PFSK-1 (cell line): Measurements from ENCODE around the gene BTG2.

ENCODE experiments used
- FOXP2 ChIP-seq: optimal IDR thresholded peaks from 2 replicates; pipeline ENCODE3; 2011; ENCODE audit warnings: borderline replicate concordance, control low read depth, inconsistent platforms; ENCODE audit not compliant: insufficient read depth; ENCODE audit errors: extremely low read length, extremely low read depth
- POLR2AphosphoS5 ChIP-seq: IDR thresholded peaks from 2 replicates; pipeline ENCODE4 v1.6.1; 2012; ENCODE audit warnings: low read depth, mild to moderate bottlenecking, control low read depth, low read length, moderate library complexity
- SIN3A ChIP-seq: IDR thresholded peaks from 2 replicates; pipeline ENCODE4 v1.6.1; 2012; ENCODE audit warnings: mild to moderate bottlenecking, low read length, moderate library complexity, borderline replicate concordance; ENCODE audit not compliant: insufficient read depth
- TAF1 ChIP-seq: IDR thresholded peaks from 2 replicates; pipeline ENCODE4 v1.6.1; 2012; ENCODE audit warnings: low read length, control low read depth, borderline replicate concordance; ENCODE audit not compliant: insufficient read depth
- TF ChIP-seq, protein P1 (sequence below), 2 experiments: IDR thresholded peaks; 2 replicates each; pipeline versions ENCODE4 v1.6.1 to v1.8.0; 2011 to 2012; ENCODE audit warnings: low read depth in 2 of 2, low read length in 2 of 2, control low read depth in 1 of 2, inconsistent platforms in 1 of 2, mild to moderate bottlenecking in 1 of 2, moderate library complexity in 1 of 2; ENCODE audit not compliant: insufficient read depth in 1 of 2

BTG2 gene

DNA sequence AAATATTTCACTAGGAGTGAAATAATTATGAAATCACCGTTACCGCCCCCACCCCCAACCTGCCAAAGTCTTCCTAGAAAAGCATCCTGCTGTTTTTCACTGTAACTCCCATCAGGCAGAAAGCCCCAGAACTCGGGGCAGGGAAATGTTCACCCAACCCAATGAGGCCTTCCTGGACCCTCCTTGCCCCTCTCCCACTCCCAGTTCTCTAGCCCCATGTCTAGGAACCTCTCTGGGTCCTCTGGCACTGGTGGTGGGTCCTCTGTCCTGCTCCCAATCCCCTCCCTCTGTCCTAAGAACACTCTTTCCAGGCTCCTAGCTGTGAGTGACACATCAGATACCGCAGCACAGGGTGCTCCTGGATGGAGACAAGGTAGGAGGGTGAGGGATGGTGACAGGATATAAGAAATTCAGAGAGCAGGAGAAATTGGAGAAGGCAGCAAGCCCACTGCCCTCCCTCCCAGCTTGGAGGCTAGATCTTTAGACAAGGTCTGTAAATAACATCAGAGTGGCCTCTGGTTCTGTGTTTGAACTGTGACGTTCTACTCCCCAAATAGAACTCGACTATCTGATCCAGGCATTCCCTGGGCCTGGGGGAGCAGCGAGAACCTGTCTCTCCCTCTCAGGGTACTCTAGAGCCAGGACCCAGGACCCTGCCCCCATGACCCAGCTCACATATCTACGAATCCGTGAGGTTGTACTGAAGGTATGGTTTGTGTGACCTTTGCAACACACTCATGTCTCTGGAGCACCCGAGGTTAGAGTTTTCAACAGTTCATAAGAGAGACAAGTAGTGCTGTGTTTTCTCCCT is 23.3 kb upstream of the BTG2 start:
- TF ChIP-seq FOXP2 (no peak), POLR2AphosphoS5 (no peak), SIN3A (no peak), TAF1 (no peak)
- TF ChIP-seq, protein P1, sequence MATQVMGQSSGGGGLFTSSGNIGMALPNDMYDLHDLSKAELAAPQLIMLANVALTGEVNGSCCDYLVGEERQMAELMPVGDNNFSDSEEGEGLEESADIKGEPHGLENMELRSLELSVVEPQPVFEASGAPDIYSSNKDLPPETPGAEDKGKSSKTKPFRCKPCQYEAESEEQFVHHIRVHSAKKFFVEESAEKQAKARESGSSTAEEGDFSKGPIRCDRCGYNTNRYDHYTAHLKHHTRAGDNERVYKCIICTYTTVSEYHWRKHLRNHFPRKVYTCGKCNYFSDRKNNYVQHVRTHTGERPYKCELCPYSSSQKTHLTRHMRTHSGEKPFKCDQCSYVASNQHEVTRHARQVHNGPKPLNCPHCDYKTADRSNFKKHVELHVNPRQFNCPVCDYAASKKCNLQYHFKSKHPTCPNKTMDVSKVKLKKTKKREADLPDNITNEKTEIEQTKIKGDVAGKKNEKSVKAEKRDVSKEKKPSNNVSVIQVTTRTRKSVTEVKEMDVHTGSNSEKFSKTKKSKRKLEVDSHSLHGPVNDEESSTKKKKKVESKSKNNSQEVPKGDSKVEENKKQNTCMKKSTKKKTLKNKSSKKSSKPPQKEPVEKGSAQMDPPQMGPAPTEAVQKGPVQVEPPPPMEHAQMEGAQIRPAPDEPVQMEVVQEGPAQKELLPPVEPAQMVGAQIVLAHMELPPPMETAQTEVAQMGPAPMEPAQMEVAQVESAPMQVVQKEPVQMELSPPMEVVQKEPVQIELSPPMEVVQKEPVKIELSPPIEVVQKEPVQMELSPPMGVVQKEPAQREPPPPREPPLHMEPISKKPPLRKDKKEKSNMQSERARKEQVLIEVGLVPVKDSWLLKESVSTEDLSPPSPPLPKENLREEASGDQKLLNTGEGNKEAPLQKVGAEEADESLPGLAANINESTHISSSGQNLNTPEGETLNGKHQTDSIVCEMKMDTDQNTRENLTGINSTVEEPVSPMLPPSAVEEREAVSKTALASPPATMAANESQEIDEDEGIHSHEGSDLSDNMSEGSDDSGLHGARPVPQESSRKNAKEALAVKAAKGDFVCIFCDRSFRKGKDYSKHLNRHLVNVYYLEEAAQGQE (IDR thresholded peaks at IDR 0.05; ENCODE audit: insufficient read depth in 1 of 2, low read depth in 2 of 2, low read length in 2 of 2): no peak

DNA sequence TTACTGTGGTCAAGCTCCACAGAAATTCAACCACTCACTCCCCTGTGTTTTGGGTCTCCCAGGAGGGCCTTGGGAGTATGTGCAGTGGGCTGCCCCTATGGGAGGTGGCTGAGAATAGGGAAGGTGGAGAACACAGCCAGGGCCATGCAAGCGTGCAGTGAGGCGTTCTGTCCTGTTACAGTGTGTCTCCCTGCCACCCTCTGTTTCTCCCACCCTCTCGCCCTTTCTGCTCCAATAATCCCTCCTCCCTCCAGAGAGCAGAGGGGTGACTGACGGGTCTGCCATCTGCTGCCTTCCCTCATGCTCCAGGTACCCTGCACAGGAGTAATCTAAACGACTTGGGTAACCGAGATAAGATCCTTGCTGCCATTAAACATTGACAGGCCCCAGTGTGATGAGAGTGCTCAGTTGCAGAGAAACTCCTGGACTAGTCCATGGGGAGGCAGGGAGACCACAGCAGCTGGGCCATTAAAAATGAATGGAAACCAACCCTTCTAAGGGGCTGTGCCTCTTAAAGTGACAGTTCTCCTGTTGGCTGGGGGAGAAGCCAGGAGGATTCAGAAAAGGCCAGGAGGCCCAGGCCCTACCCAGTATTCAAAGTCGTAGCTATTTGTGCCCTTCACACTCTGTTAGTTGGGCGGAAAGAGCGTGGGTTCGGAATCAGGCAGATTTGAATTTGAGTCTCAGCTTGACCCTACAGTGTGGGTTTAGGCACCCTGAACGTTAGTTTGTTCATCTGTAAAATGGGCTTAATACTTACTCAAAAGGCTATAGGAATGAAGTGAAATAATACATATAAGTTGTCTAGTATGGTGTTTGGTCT is 22.4 kb upstream of the BTG2 start:
- TF ChIP-seq, protein P1 (IDR thresholded peaks at IDR 0.05; ENCODE audit: insufficient read depth in 1 of 2, low read depth in 2 of 2, low read length in 2 of 2): no peak
- TF ChIP-seq TAF1 (no peak), FOXP2 (no peak), POLR2AphosphoS5 (no peak), SIN3A (no peak)

DNA sequence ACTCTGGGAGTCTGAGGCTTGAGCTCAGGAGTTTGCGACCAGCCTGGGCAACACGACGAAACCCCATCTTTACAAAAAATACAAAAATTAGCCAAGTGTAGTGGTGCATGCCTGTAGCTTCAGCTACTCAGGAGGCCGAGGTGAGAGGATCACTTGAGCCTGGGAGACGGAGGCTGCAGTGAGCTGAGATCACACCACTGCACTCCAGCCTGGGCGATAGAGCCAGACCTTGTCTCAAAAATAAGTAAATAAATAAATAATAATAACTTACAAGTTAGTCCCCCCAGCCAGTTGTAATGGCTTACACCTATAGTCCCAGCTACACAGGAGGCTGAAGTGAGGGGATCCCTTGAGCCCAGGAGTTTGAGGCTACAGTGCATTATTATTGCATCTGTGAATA is 21.7 kb upstream of the BTG2 start:
- TF ChIP-seq FOXP2: no peak

DNA sequence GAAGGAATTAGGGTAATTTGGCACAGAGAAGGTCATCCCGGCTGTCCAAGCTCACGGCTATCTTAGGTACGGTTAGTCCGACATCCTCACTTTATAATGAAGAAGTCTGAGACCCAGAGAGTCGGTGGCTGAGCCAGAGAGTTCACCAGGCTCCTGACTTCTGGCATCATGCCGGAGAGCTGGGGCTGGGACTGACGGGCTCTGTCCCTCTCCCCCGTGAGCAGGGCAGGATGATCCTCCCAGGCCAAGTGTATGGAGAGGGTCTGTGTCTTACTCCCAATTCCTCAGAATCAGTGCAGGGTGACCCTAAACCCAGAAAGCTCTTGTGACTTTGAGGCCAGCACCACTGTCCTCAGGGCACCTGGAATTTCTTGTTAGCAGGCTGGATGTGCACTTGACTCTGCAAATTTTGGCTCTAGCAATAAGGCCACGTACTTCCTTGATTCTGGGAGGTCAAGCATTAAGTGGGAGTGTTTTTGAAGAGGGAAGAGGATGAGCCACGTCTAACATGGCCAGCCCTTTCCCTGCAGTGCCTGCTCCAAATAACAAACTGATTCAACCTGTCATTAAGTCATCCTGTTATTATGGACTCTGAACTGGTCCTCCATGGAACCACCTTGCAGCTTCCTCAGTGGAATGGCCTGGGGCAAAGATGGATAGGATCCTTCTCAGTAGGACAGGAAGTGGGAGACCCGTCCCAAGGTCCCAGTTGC is 20.8 kb upstream of the BTG2 start:
- TF ChIP-seq, protein P1 (IDR thresholded peaks at IDR 0.05; ENCODE audit: insufficient read depth in 1 of 2, low read depth in 2 of 2, low read length in 2 of 2): no peak
- TF ChIP-seq TAF1: no peak
- no peak for TF ChIP-seq POLR2AphosphoS5
- no peak for TF ChIP-seq SIN3A
- no peak for TF ChIP-seq FOXP2

DNA sequence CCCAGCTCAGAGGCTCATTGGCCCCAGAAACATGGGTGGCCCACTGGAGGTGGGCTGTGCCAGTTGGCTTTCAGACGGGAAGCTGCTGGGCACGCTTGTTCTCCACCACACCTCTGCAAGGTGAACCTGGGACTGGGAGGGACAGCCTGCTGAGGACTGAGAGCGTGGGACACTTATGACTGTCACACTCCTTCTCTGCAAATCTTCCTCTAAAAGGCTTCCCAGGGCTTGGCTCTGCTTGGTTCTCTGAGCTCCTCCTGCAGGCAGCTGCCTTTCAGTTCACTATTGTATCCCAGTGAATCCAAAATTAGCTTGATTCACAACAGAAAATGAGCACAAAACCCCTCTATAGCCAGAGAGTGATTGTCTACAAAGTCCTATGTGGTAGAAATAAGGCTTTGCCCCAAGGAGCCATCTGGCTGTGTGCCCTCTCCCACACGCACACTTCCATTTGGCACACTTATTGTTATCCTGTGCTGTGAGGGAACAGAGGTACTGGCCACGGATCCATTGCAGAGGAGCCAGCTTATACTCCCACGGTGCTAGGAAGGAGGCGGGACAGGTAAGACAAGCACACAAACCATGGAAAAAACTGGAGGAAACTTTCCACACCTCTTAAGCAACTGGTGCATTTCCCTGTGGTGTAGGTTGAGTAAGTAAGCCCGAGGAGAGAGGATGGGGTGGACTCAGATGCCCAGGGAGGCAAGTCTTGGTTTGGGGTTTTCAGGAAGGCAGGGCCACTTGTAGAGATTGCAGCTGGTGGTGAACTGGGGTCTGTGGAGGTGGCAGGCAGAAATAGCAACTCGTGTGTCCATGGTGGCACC is 18.9 kb upstream of the BTG2 start:
- TF ChIP-seq, protein P1 (IDR thresholded peaks at IDR 0.05; ENCODE audit: insufficient read depth in 1 of 2, low read depth in 2 of 2, low read length in 2 of 2): no peak
- TF ChIP-seq SIN3A (no peak), FOXP2 (no peak), POLR2AphosphoS5 (no peak), TAF1 (no peak)
